Ascending aorta (tissue), 2 donors: ENCODE measurements around the gene ITPKB. TPM values are rescaled to one million over a fixed set of nuclear protein-coding genes. Genes with fewer than 3 reads are reported as not detected.
"Not testable (repeated sequence)": the region's sequence is repeated elsewhere in the genome, so short reads cannot be mapped to it uniquely, and the experiment has no call there.

ENCODE experiments used
- DNase-seq, 2 donors: peaks; one replicate each; pipeline ENCODE4 v3.0.0-alpha.2; 2019; ENCODE audit warnings: low spot score in 2 of 2
- H3K27ac ChIP-seq, 2 donors: fragments of 200-600 bp; sonication (generic); one replicate each; pipeline ENCODE4 v1.5.1; 2016 to 2017; ENCODE audit warnings: mild to moderate bottlenecking in 1 of 2
- H3K27me3 ChIP-seq: fragments of 200-600 bp; sonication (generic); one replicate; pipeline ENCODE4 v1.5.1; 2017
- H3K36me3 ChIP-seq, 2 donors: fragments of 200-600 bp; sonication (generic); one replicate each; pipeline ENCODE4 v1.5.1; 2016
- H3K4me1 ChIP-seq, 2 donors: fragments of 200-600 bp; sonication (generic); one replicate each; pipeline ENCODE4 v1.5.1; 2016 to 2017; ENCODE audit warnings: mild to moderate bottlenecking in 1 of 2
- H3K4me3 ChIP-seq, 2 donors: fragments of 200-600 bp; sonication (generic); one replicate each; pipeline ENCODE4 v1.5.1; 2016 to 2017; ENCODE audit warnings: mild to moderate bottlenecking in 1 of 2
- H3K9me3 ChIP-seq, 2 donors: fragments of 200-600 bp; sonication (generic); one replicate each; pipeline ENCODE4 v1.5.1; 2016
- CTCF ChIP-seq, 3 experiments: fragments of 200-600 bp in 2 of 3; fragments of 450-650 bp in 1 of 3; sonication (generic) in 2 of 3; IDR thresholded peaks; one replicate each; pipeline ENCODE4 v1.5.1; 2016 to 2019; ENCODE audit warnings: antibody characterized with exemption in 3 of 3, mild to moderate bottlenecking in 1 of 3, moderate library complexity in 1 of 3
- intact Hi-C: fragments of 100-400 bp; cut with DNase I; formaldehyde crosslinking; loops from one replicate; pipeline ENCODE4 v1.15.1; 2023
- total RNA-seq: library from RNA; depleted of rRNA; stranded (reverse); fragments of >200 nt; gene quantifications from one replicate; pipeline ENCODE4 v1.1.0, GENCODE V29; 2016

ITPKB gene
- total RNA-seq, 1 donor from 2014 or later = 27.5 TPM

- no peak for DNase-seq
- H3K4me3 ChIP-seq = no peak overlapping the region
- H3K9me3 ChIP-seq = no peaks in the 10 kb centered on the region
- H3K36me3 ChIP-seq = no peaks in the 10 kb centered on the region
- no peaks in the 10 kb centered on the region for H3K27me3 ChIP-seq
- TF ChIP-seq CTCF (IDR thresholded peaks at IDR 0.05) = no peak
- intact Hi-C loops = no loop called here
- H3K27ac ChIP-seq = no peak overlapping the region
- H3K4me1 ChIP-seq = peaks cover 0 to 20% of the 10 kb centered on the region in 2 donors
Observed at GRCh38 chr1:226728448-226728847, 10.6 kb downstream of the ITPKB start.

- no peaks in the 10 kb centered on the region for H3K36me3 ChIP-seq
- peaks cover 0 to 13% of the 10 kb centered on the region in 2 donors for H3K4me1 ChIP-seq
- H3K4me3 ChIP-seq = no peak overlapping the region
- no peaks in the 10 kb centered on the region for H3K9me3 ChIP-seq
- intact Hi-C loops = no loop called here
- DNase-seq = no peak
- TF ChIP-seq CTCF (IDR thresholded peaks at IDR 0.05) = no peak
- no peak overlapping the region for H3K27ac ChIP-seq
- no peaks in the 10 kb centered on the region for H3K27me3 ChIP-seq
Observed at GRCh38 chr1:226725897-226726267, 13.2 kb downstream of the ITPKB start.

- H3K9me3 ChIP-seq = no peaks in the 10 kb centered on the region
- no peak overlapping the region for H3K4me3 ChIP-seq
- no peak for DNase-seq
- H3K27me3 ChIP-seq = no peaks in the 10 kb centered on the region
- no peak for TF ChIP-seq CTCF (IDR thresholded peaks at IDR 0.05)
- intact Hi-C loops = no loop called here
- no peak overlapping the region for H3K27ac ChIP-seq
- H3K36me3 ChIP-seq = no peaks in the 10 kb centered on the region
- H3K4me1 ChIP-seq = peaks cover 0 to 13% of the 10 kb centered on the region in 2 donors
Observed at GRCh38 chr1:226723657-226724532, 15.2 kb downstream of the ITPKB start.

- intact Hi-C loops = no loop called here
- Histone ChIP-seq H3K9me3 (no peaks in the 10 kb centered on the region), H3K4me1 (peaks cover 0 to 13% of the 10 kb centered on the region in 2 donors), H3K27ac (no peak overlapping the region), H3K4me3 (no peak overlapping the region), H3K27me3 (no peaks in the 10 kb centered on the region), H3K36me3 (no peaks in the 10 kb centered on the region)
- DNase-seq = no peak
- TF ChIP-seq CTCF (IDR thresholded peaks at IDR 0.05) = no peak
Observed at GRCh38 chr1:226722901-226723656, 16.0 kb downstream of the ITPKB start.

- Histone ChIP-seq H3K4me3 (no peak overlapping the region), H3K4me1 (peaks cover 0 to 13% of the 10 kb centered on the region in 2 donors), H3K9me3 (no peaks in the 10 kb centered on the region), H3K36me3 (no peaks in the 10 kb centered on the region), H3K27ac (no peak overlapping the region), H3K27me3 (no peaks in the 10 kb centered on the region)
- intact Hi-C loops = no loop called here
- no peak for TF ChIP-seq CTCF (IDR thresholded peaks at IDR 0.05)
- no peak for DNase-seq
Observed at GRCh38 chr1:226722240-226722900, 16.7 kb downstream of the ITPKB start.

GRCh38 chr1:226720574-226720973, 18.5 kb downstream of the ITPKB start:
- H3K4me3 ChIP-seq, H3K27me3 ChIP-seq, DNase-seq, intact Hi-C loops, H3K9me3 ChIP-seq, H3K27ac ChIP-seq, H3K36me3 ChIP-seq: not testable (repeated sequence)
- peaks cover 0 to 16% of the 10 kb centered on the region in 2 donors for H3K4me1 ChIP-seq
